ENCODE measurements around the gene PAOX. TPM values are rescaled to one million over a fixed set of nuclear protein-coding genes. Genes with fewer than 3 reads are reported as not detected.
"Not testable (repeated sequence)": the region's sequence is repeated elsewhere in the genome, so short reads cannot be mapped to it uniquely, and the experiment has no call there.

PAOX gene
- total RNA-seq, 1 experiment from 2014 or later, result 4.1 TPM

DNA sequence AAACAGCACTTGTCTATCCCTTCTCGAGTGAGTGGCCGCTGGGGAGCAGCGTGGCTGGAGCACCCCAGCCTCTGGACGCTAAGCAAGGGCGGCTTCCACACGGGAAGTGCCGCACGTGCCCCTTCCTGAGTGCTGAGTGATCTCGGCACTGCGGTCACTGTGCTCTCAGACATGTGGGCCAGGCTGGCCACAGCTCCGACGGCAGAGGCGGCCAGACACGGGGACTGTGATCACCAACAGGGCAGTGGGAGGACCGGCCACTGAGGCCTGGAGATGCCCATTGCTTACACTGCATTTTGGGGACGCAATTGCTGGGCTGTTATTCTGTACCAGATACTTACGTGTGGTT lies 13.0 kb upstream of the PAOX start:
- Histone ChIP-seq H3K27me3 (ENCODE audit: control insufficient read depth, insufficient read depth, low read length) (no peaks in the 10 kb centered on the region), H3K4me3 (ENCODE audit: insufficient read depth, low read depth, low read length) (no peak overlapping the region), H3K36me3 (replicated peaks; ENCODE audit: control insufficient read depth, insufficient read depth, low read length) (peaks cover 29% of the 10 kb centered on the region)
- no peak for DNase-seq

- H3K36me3 ChIP-seq (replicated peaks; ENCODE audit: control insufficient read depth, insufficient read depth, low read length), result peaks cover 29% of the 10 kb centered on the region
- no peak overlapping the region for H3K4me3 ChIP-seq (ENCODE audit: insufficient read depth, low read depth, low read length)
- no peaks in the 10 kb centered on the region for H3K27me3 ChIP-seq (ENCODE audit: control insufficient read depth, insufficient read depth, low read length)
- no peak for DNase-seq
Measured at GRCh38 chr10:133366751-133367150, 12.3 kb upstream of the PAOX start.

- H3K27me3 ChIP-seq (ENCODE audit: control insufficient read depth, insufficient read depth, low read length); H3K4me3 ChIP-seq (ENCODE audit: insufficient read depth, low read depth, low read length); DNase-seq: not testable (repeated sequence)
- H3K36me3 ChIP-seq (replicated peaks; ENCODE audit: control insufficient read depth, insufficient read depth, low read length), result peaks cover 29% of the 10 kb centered on the region
Measured at GRCh38 chr10:133367461-133367860, 11.6 kb upstream of the PAOX start.

- Histone ChIP-seq H3K27me3 (ENCODE audit: control insufficient read depth, insufficient read depth, low read length) (no peaks in the 10 kb centered on the region), H3K4me3 (ENCODE audit: insufficient read depth, low read depth, low read length) (no peak overlapping the region), H3K36me3 (replicated peaks; ENCODE audit: control insufficient read depth, insufficient read depth, low read length) (peaks cover 25% of the 10 kb centered on the region)
- DNase-seq, result no peak
Measured at GRCh38 chr10:133368153-133368552, 10.9 kb upstream of the PAOX start.

- Histone ChIP-seq H3K36me3 (replicated peaks; ENCODE audit: control insufficient read depth, insufficient read depth, low read length) (peaks cover 22% of the 10 kb centered on the region), H3K27me3 (ENCODE audit: control insufficient read depth, insufficient read depth, low read length) (peaks cover 2% of the 10 kb centered on the region; the same call in 1 of the 2 replicates), H3K4me3 (ENCODE audit: insufficient read depth, low read depth, low read length) (no peak overlapping the region)
- DNase-seq, result no peak
Measured at GRCh38 chr10:133370030-133370786, 8.9 kb upstream of the PAOX start.

DNA sequence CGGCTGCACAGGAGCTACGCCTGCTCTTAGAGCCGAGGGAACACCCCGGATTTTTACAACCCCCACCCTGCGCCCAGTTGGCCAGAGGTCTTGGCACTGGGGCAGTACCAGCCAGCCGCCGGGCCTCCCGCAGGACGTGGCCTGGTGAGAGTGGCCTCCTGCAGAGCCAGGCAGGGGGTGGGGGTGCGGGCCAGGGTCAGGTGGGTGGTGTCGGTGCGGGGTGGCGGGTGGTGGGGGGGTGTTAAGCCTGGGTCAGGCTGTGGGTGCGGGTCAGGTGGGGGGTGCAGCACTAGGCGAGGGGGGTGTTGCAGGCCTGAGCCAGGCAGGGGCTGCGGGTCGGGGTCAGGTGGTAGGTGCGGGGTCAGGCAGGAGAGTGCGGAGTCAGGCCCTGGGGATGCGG lies 6.6 kb upstream of the PAOX start:
- peaks cover 14% of the 10 kb centered on the region for H3K36me3 ChIP-seq (replicated peaks; ENCODE audit: control insufficient read depth, insufficient read depth, low read length)
- peaks cover 17% of the 10 kb centered on the region for H3K27me3 ChIP-seq (ENCODE audit: control insufficient read depth, insufficient read depth, low read length)
- H3K4me3 ChIP-seq (ENCODE audit: insufficient read depth, low read depth, low read length), result no peak overlapping the region; the same call in 1 of the 2 replicates
- DNase-seq, result peak; percentile 88

DNA sequence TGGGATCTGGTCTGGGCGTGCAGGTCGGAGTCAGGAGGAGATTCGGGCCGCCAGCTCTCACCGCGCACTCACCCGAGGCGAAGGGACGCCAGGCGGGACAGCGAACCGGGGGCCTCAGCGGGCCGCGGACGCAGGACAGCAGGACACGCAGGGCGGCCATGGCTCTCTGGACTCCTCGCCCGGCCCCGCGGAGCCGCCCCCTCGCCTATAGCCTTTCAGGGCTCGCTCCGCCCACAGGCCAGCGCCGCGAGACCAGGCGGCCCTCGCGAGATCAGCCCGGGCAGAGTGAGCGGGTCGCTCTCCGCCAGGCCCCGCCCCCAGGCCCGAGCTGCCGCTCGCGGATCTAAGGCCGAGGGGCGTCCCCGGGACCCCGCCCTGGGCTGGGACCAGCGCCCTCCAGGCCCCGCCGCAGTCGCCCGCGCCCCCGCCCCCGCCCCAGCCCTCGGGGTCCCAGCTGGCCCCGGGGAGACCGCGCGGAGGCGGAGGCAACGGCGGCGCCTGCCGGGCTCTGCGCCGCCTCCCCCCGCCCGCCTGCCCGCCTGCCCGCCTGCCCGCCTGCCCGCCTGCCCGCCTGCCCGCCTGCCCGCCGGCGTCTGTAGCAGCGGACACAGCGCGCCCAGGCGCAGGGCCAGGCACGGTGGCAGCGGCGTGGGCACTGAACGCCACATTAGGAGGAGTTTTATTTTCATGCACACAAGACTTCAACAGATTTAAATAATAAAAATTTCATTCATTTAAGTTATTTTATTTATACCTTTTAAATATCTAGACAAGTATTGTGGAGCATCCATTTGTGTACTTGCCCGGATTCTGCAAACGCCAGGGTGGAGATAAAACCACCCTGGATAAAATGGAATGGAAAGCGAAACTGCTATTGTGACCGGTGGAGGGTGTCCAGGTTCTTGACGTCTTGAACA lies 5.6 kb upstream of the PAOX start, which contains the start of gene ECHS1:
TSS of gene ECHS1 (minus strand) at position 181 of the 917 bp plus-strand sequence. CDS start at position 160, 21 bp downstream.
- peaks cover 26% of the 10 kb centered on the region for H3K27me3 ChIP-seq (ENCODE audit: control insufficient read depth, insufficient read depth, low read length)
- H3K4me3 ChIP-seq (ENCODE audit: insufficient read depth, low read depth, low read length), result peak within 1 kb of the TSS; percentile 82
- peaks cover 13% of the 10 kb centered on the region for H3K36me3 ChIP-seq (replicated peaks; ENCODE audit: control insufficient read depth, insufficient read depth, low read length)
- DNase-seq, result peak; percentile 100

- no peak for DNase-seq
- H3K27me3 ChIP-seq (ENCODE audit: control insufficient read depth, insufficient read depth, low read length), result peaks cover 43% of the 10 kb centered on the region
Measured at GRCh38 chr10:133375357-133376115, 3.5 kb upstream of the PAOX start.

GRCh38 chr10:133376183-133376582 lies 2.9 kb upstream of the PAOX start:
- peaks cover 45% of the 10 kb centered on the region for H3K27me3 ChIP-seq (ENCODE audit: control insufficient read depth, insufficient read depth, low read length)
- not testable (repeated sequence) for DNase-seq; H3K36me3 ChIP-seq (replicated peaks; ENCODE audit: control insufficient read depth, insufficient read depth, low read length); H3K4me3 ChIP-seq (ENCODE audit: insufficient read depth, low read depth, low read length)

More at GRCh38 chr10:133375357-133376115, 3.5 kb upstream of the PAOX start:
- Histone ChIP-seq H3K36me3 (replicated peaks; ENCODE audit: control insufficient read depth, insufficient read depth, low read length) (peaks cover 1% of the 10 kb centered on the region), H3K4me3 (ENCODE audit: insufficient read depth, low read depth, low read length) (no peak overlapping the region)

GRCh38 chr10:133377025-133377817 lies 1.8 kb upstream of the PAOX start:
- Histone ChIP-seq H3K36me3 (replicated peaks; ENCODE audit: control insufficient read depth, insufficient read depth, low read length) (no peaks in the 10 kb centered on the region), H3K27me3 (ENCODE audit: control insufficient read depth, insufficient read depth, low read length) (peaks cover 45% of the 10 kb centered on the region), H3K4me3 (ENCODE audit: insufficient read depth, low read depth, low read length) (no peak overlapping the region)
- peak; percentile 59 for DNase-seq

- H3K36me3 ChIP-seq (replicated peaks; ENCODE audit: control insufficient read depth, insufficient read depth, low read length), result no peaks in the 10 kb centered on the region
- H3K27me3 ChIP-seq (ENCODE audit: control insufficient read depth, insufficient read depth, low read length), result peaks cover 45% of the 10 kb centered on the region
- DNase-seq, result peak; percentile 85
- H3K4me3 ChIP-seq (ENCODE audit: insufficient read depth, low read depth, low read length), result peak overlapping the region; percentile 73
Measured at GRCh38 chr10:133377818-133378250, 1.2 kb upstream of the PAOX start.

- DNase-seq, result peak; percentile 92
- H3K36me3 ChIP-seq (replicated peaks; ENCODE audit: control insufficient read depth, insufficient read depth, low read length), result no peaks in the 10 kb centered on the region
- peaks cover 45% of the 10 kb centered on the region for H3K27me3 ChIP-seq (ENCODE audit: control insufficient read depth, insufficient read depth, low read length)
- H3K4me3 ChIP-seq (ENCODE audit: insufficient read depth, low read depth, low read length), result peak overlapping the region; percentile 73
Measured at GRCh38 chr10:133378251-133379096, 588 bp upstream of the PAOX start.

Measured in H7 (cell line).